ENCODE data around the gene MMP11. TPM values are rescaled to one million over a fixed set of nuclear protein-coding genes. Genes with fewer than 3 reads are reported as not detected.

MMP11 gene
- total and polyA plus RNA-seq, 12 donors = 0.44 to 7.4 (median 4.3) TPM

- Histone ChIP-seq H3K27me3 (no peaks in the 10 kb centered on the region), H3K4me3 (no peak overlapping the region), H3K36me3 (replicated peaks in 1 of 2) (peaks cover 0 to 23% of the 10 kb centered on the region in 2 donors), H3K27ac (peak overlapping the region in 2 of 5 donors; percentile 34 to 65), H3K9me3 (replicated peaks in 1 of 3) (no peaks in the 10 kb centered on the region), H3K4me1 (replicated peaks in 1 of 2) (no peaks in the 10 kb centered on the region)
- intact Hi-C loops (cut with DNase I) = no loop called here
- TF ChIP-seq POLR2A (IDR thresholded peaks at IDR 0.05) (no peak), CTCF (IDR thresholded peaks at IDR 0.05) (no peak)
- 58 to 94% (median 82%) methylated on average over 2 of the region's 2 CpGs for WGBS, 4 donors
- DNase-seq = peak in 1 of 7 donors; percentile 23
Observed at GRCh38 chr22:23743303-23743705, 29.3 kb upstream of the MMP11 start.

- H3K27ac ChIP-seq = peak overlapping the region in 1 of 5 donors; percentile 45
- H3K36me3 ChIP-seq (replicated peaks in 1 of 2) = peaks cover 0 to 23% of the 10 kb centered on the region in 2 donors
- H3K27me3 ChIP-seq = no peaks in the 10 kb centered on the region
- H3K4me1 ChIP-seq (replicated peaks in 1 of 2) = no peaks in the 10 kb centered on the region
- intact Hi-C loops (cut with DNase I) = no loop called here
- DNase-seq = no peak
- H3K4me3 ChIP-seq = no peak overlapping the region
- no peaks in the 10 kb centered on the region for H3K9me3 ChIP-seq (replicated peaks in 1 of 3)
- 97 to 100% (median 98%) methylated on average over 1 to 13 of the region's 13 CpGs for WGBS, 4 donors
- TF ChIP-seq CTCF (IDR thresholded peaks at IDR 0.05) (no peak), POLR2A (IDR thresholded peaks at IDR 0.05) (no peak)
Observed at GRCh38 chr22:23744001-23744400, 28.6 kb upstream of the MMP11 start.

- intact Hi-C loops (cut with DNase I) = no loop called here
- H3K4me3 ChIP-seq = no peak overlapping the region
- no peaks in the 10 kb centered on the region for H3K4me1 ChIP-seq (replicated peaks in 1 of 2)
- WGBS, 4 donors = 97 to 100% (median 99%) methylated on average over 4 to 14 of the region's 14 CpGs
- TF ChIP-seq POLR2A (IDR thresholded peaks at IDR 0.05) = no peak
- no peak for TF ChIP-seq CTCF (IDR thresholded peaks at IDR 0.05)
- peaks cover 0 to 23% of the 10 kb centered on the region in 2 donors for H3K36me3 ChIP-seq (replicated peaks in 1 of 2)
- H3K9me3 ChIP-seq (replicated peaks in 1 of 3) = no peaks in the 10 kb centered on the region
- H3K27ac ChIP-seq = no peak overlapping the region
- H3K27me3 ChIP-seq = no peaks in the 10 kb centered on the region
- DNase-seq = no peak
Observed at GRCh38 chr22:23744485-23744884, 28.2 kb upstream of the MMP11 start.

GRCh38 chr22:23745791-23746190, 26.9 kb upstream of the MMP11 start:
- TF ChIP-seq POLR2A (IDR thresholded peaks at IDR 0.05) (no peak), CTCF (IDR thresholded peaks at IDR 0.05) (no peak)
- Histone ChIP-seq H3K27me3 (no peaks in the 10 kb centered on the region), H3K27ac (no peak overlapping the region), H3K4me1 (replicated peaks in 1 of 2) (peaks cover 0 to 8% of the 10 kb centered on the region in 2 donors), H3K36me3 (replicated peaks in 1 of 2) (peaks cover 0 to 23% of the 10 kb centered on the region in 2 donors), H3K4me3 (no peak overlapping the region), H3K9me3 (replicated peaks in 1 of 3) (no peaks in the 10 kb centered on the region)
- WGBS, 4 donors = 79 to 91% (median 86%) methylated on average over 6 of the region's 6 CpGs
- no peak for DNase-seq
- intact Hi-C loops (cut with DNase I) = no loop called here
